Skin epidermis (tissue), 12 donors: ENCODE measurements around the gene NR3C2.

ENCODE experiments used
- H3K27ac ChIP-seq, 21 experiments: fragments of 200-600 bp; sonication (generic) in 11 of 21; one replicate each; pipeline ENCODE4 v1.5.0; 2020; ENCODE audit warnings: mild to moderate bottlenecking in 3 of 21, inconsistent platforms in 2 of 21, moderate library complexity in 2 of 21
- H3K4me3 ChIP-seq, 7 experiments: fragments of 200-600 bp; sonication (generic) in 2 of 7; one replicate each; pipeline ENCODE4 v1.5.0; 2020; ENCODE audit warnings: inconsistent platforms in 2 of 7, mild to moderate bottlenecking in 2 of 7, moderate library complexity in 1 of 7

NR3C2 gene

GRCh38 chr4:148068065-148068911, 373.9 kb downstream of the NR3C2 start:
- Histone ChIP-seq H3K27ac (no peak overlapping the region), H3K4me3 (no peak overlapping the region)

- Histone ChIP-seq H3K27ac (no peak overlapping the region), H3K4me3 (no peak overlapping the region)
Measured at GRCh38 chr4:148067301-148067916, 374.8 kb downstream of the NR3C2 start.

GRCh38 chr4:148065075-148065474, 377.1 kb downstream of the NR3C2 start:
- H3K27ac ChIP-seq, result no peak overlapping the region
- no peak overlapping the region for H3K4me3 ChIP-seq

GRCh38 chr4:148064451-148064850, 377.8 kb downstream of the NR3C2 start:
- Histone ChIP-seq H3K4me3 (no peak overlapping the region), H3K27ac (no peak overlapping the region)

- H3K27ac ChIP-seq, result no peak overlapping the region
- H3K4me3 ChIP-seq, result no peak overlapping the region
Measured at GRCh38 chr4:148062301-148062950, 379.8 kb downstream of the NR3C2 start.

- no peak overlapping the region for H3K4me3 ChIP-seq
- no peak overlapping the region for H3K27ac ChIP-seq
Measured at GRCh38 chr4:148061795-148062194, 380.4 kb downstream of the NR3C2 start.

GRCh38 chr4:148061141-148061481, 381.1 kb downstream of the NR3C2 start:
- peak overlapping the region in 13 of 21 experiments; percentile 29 to 84 (median 58) for H3K27ac ChIP-seq
- peak overlapping the region in 1 of 7 experiments; percentile 4 for H3K4me3 ChIP-seq

- Histone ChIP-seq H3K27ac (peak overlapping the region in 16 of 21 experiments; percentile 29 to 84 (median 56)), H3K4me3 (peak overlapping the region in 1 of 7 experiments; percentile 4)
Measured at GRCh38 chr4:148060264-148061140, 381.7 kb downstream of the NR3C2 start.

GRCh38 chr4:148059617-148060180, 382.5 kb downstream of the NR3C2 start:
- H3K4me3 ChIP-seq, result no peak overlapping the region

GRCh38 chr4:148057984-148058859, 384.0 kb downstream of the NR3C2 start:
- H3K27ac ChIP-seq, result no peak overlapping the region
- no peak overlapping the region for H3K4me3 ChIP-seq

More at GRCh38 chr4:148059617-148060180, 382.5 kb downstream of the NR3C2 start:
- peak overlapping the region in 2 of 21 experiments; percentile 15 to 23 for H3K27ac ChIP-seq

GRCh38 chr4:148057516-148057915, 384.7 kb downstream of the NR3C2 start:
- Histone ChIP-seq H3K27ac (no peak overlapping the region), H3K4me3 (no peak overlapping the region)

GRCh38 chr4:148056879-148057278, 385.3 kb downstream of the NR3C2 start:
- Histone ChIP-seq H3K27ac (no peak overlapping the region), H3K4me3 (no peak overlapping the region)

GRCh38 chr4:148055844-148056243, 386.4 kb downstream of the NR3C2 start:
- H3K4me3 ChIP-seq, result no peak overlapping the region
- peak overlapping the region in 1 of 21 experiments; percentile 31 for H3K27ac ChIP-seq

- H3K27ac ChIP-seq, result peak overlapping the region in 4 of 21 experiments; percentile 0 to 69 (median 34)
Measured at GRCh38 chr4:148054275-148054674, 387.9 kb downstream of the NR3C2 start.

GRCh38 chr4:148053298-148054003, 388.8 kb downstream of the NR3C2 start:
- H3K4me3 ChIP-seq, result no peak overlapping the region
- H3K27ac ChIP-seq, result peak overlapping the region in 3 of 21 experiments; percentile 20 to 78 (median 69)

More at GRCh38 chr4:148054275-148054674, 387.9 kb downstream of the NR3C2 start:
- no peak overlapping the region for H3K4me3 ChIP-seq

- H3K4me3 ChIP-seq, result no peak overlapping the region
- H3K27ac ChIP-seq, result peak overlapping the region in 6 of 21 experiments; percentile 11 to 78 (median 46)
Measured at GRCh38 chr4:148052448-148052847, 389.8 kb downstream of the NR3C2 start.

GRCh38 chr4:148051403-148051802, 390.8 kb downstream of the NR3C2 start:
- peak overlapping the region in 3 of 21 experiments; percentile 69 to 78 (median 69) for H3K27ac ChIP-seq
- H3K4me3 ChIP-seq, result no peak overlapping the region

- H3K4me3 ChIP-seq, result no peak overlapping the region
- no peak overlapping the region for H3K27ac ChIP-seq
Measured at GRCh38 chr4:148048598-148048997, 393.6 kb downstream of the NR3C2 start.
